Measurements from ENCODE around the gene ANAPC5. TPM values are rescaled to one million over a fixed set of nuclear protein-coding genes. Genes with fewer than 3 reads are reported as not detected.
"Not testable (repeated sequence)": the region's sequence is repeated elsewhere in the genome, so short reads cannot be mapped to it uniquely, and the experiment has no call there.

Gene ANAPC5
- total RNA-seq, 1 donor from 2014 or later, result 59.2 TPM

DNA sequence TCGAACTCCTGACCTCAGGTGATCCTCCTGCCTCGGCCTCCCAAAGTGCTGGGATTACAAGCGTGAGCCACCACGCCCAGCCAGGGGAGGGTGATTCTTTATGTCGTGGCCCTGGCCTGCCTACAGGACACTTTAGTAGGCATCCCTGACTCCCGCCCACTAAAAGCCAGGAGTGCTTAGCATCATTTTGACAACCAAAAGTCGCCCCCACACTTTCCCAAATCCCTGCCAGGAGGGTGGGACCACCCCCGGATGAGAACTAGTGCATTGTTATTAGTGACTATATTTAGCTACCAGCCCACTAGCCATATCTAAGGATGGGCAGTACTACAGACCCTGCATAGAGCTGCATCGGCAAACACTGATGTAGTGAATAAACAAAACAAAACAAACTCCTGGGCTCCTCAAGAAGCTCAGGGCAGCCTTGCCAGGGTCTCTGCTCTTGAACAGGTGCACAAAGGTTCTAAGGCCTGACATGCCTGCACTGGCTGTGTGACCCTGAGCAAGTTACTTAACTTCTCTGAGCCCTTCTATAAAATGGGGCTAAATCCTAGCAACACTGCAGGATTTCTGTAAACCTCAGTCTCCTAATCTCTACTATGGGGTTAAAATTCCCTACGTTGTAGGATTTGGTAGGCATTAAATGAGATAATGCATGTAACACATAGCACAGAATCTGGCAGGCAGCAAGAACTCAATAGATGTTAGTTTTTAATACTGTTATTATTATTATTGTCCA is 57.9 kb downstream of the ANAPC5 start:
- intact Hi-C loops (cut with micrococcal nuclease), result no loop called here
- no peak for ATAC-seq
- DNase-seq, result no peak

DNA sequence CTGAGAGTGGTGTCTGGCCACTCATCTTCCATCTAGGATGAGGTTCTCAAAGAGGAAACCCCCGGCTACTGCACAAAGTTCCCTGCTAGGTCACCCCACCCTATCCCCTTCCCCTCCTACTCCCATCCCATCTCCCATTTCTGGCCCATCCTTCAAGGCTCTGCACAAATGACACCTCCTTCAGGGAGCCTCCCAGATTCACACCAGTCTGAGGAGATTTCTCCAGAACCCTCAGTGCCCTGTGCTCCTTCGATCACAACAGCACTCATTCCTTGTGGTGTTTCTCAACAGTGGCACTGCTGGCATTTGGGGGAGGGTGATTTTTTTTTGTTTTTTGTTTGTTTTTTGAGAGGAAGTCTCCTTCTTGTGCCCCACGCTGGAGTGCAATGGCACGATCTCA is 58.6 kb downstream of the ANAPC5 start:
- intact Hi-C loops (cut with micrococcal nuclease), result no loop called here
- ATAC-seq, result no peak

GRCh38 chr12:121290410-121290809 is 61.8 kb downstream of the ANAPC5 start:
- DNase-seq, result no peak
- intact Hi-C loops (cut with micrococcal nuclease), result no loop called here

More for the DNA sequence above, 58.6 kb downstream of the ANAPC5 start:
- no peak for DNase-seq

DNA sequence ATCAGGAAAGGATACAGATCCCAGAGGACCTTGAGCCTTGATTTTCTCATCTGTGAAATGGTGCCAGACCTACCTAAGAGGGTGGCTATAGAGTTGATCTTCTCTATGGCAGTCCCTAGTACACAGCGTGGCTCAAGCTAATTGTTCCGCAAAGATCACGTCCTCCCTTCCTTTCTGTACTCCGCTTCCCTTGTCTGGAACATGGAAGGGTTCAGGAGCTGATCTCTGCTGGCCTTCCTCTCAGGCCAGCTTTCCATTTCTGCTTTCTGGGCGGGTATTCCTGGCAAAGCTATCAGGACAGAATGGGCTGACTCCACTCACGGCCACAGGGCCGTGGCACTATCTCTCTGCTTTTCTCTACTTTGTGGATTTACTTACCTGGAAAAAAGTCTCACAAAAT is 62.2 kb downstream of the ANAPC5 start:
- DNase-seq, result no peak
- intact Hi-C loops (cut with micrococcal nuclease), result no loop called here
- ATAC-seq, result peak; percentile 29

More at GRCh38 chr12:121290410-121290809, 61.8 kb downstream of the ANAPC5 start:
- no peak for ATAC-seq

GRCh38 chr12:121288986-121289385 is 63.2 kb downstream of the ANAPC5 start:
- intact Hi-C loops (cut with micrococcal nuclease), result no loop called here
- DNase-seq (peak; percentile 47), ATAC-seq (peak; percentile 54)

- no peak for DNase-seq
- ATAC-seq, result peak; percentile 27
Measured at GRCh38 chr12:121288158-121288845, 63.9 kb downstream of the ANAPC5 start.

GRCh38 chr12:121287267-121287954 is 64.8 kb downstream of the ANAPC5 start:
- intact Hi-C loops (cut with micrococcal nuclease), result no loop called here
- DNase-seq (no peak), ATAC-seq (no peak)

More at GRCh38 chr12:121288158-121288845, 63.9 kb downstream of the ANAPC5 start:
- intact Hi-C loops (cut with micrococcal nuclease), result no loop called here

DNA sequence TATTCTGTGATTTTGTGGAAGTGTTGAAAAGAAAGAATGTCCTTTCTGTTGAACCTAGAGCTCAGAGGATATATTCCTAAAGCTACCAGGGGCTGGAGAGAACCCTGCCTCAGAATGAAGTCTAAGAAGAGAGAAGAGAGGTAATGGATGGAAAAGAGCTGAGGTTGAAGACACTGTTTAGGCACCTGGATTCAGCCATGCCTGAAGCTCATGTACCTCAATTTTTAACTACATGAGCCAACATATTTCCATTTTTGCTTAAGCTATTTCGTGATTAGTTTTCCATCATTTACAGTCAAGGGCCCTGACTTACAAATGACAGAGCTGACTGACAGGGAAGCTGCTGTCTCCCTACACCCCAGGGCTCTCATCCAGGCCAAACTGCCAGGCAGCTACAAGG is 66.4 kb downstream of the ANAPC5 start:
- intact Hi-C loops (cut with micrococcal nuclease), result no loop called here
- DNase-seq (no peak), ATAC-seq (no peak)

DNA sequence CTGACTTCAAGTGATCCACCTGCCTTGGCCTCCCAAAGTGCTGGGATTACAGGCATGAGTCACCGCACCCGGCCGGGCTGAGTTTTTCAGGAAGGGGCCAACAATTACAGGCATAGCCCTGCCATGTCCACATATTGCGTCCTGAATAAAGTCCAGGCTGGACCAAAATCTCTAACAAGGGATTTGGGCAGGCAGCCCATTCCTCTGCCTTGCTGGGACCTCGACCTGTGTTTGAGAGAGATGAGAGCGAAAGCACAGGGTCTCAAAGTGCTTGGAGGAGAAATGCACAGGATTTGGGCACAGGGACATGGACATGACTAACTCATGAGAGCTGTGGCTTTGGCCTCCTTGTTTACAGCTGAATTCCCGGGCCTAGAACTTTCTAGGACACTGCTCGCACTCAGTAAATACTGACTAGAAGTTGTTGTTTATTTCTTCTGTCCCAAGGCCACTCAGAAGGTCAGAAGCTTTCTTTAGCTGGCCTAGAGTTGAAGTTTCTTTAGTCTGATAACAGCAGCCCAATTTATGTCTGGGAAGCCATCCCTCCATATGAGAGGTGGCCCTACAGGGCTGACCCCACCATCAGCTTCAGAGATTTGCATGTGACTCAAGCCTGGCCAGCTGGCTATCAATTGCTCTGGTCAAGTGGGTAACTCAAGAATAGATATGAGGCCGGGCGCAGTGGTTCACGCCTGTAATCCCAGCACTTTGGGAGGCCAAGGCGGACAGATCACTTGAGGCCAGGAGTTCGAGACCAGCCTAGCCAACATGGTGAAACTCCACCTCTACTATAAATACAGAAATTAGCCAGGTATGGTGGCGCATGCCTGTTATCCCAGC is 67.4 kb downstream of the ANAPC5 start:
- ATAC-seq (no peak), DNase-seq (no peak)
- intact Hi-C loops (cut with micrococcal nuclease), result no loop called here

- ATAC-seq (no peak), DNase-seq (no peak)
- intact Hi-C loops (cut with micrococcal nuclease), result no loop called here
Measured at GRCh38 chr12:121283841-121284240, 68.4 kb downstream of the ANAPC5 start.

DNA sequence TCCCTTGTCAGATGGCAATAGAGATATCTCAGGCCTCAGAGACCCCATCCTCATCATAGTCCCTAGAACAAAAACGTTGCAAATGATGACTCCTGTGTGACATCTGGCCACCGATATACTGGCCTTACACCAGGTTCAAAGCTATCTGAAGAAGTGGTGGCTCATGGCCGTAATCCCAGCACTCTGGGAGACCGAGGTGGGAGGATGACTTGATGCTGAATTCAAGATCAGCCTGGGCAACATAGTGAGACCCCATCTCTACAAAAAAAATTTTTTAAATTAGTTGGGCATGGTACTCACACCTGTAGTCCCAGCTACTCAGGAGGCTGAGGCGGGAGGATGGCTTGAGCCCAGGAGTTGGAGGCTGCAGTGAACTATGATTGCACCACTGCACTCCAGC is 68.8 kb downstream of the ANAPC5 start:
- intact Hi-C loops (cut with micrococcal nuclease), result no loop called here
- no peak for ATAC-seq
- no peak for DNase-seq

DNA sequence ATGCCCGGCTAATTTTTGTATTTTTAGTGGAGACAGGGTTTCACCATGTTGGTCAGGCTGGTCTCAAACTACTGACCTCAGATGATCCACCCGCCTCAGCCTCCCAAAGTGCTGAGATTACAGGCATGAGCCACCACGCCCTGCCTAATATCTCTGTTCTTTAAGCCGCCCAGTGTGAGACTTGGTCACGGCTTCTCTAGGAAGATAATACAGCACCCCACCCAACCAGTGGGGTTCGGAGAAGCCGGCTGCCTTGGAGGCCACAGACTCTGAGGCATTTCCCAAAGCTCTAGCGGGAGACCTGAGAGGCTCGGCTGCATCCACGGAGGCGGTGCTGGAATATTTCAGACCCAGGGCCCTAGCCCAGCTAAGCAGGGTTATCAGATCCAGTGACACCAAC is 69.3 kb downstream of the ANAPC5 start:
- not testable (repeated sequence) for DNase-seq

GRCh38 chr12:121282072-121282742 is 70.0 kb downstream of the ANAPC5 start:
- intact Hi-C loops (cut with micrococcal nuclease), result no loop called here
- DNase-seq (peak; percentile 40), ATAC-seq (no peak)

More for the DNA sequence above, 69.3 kb downstream of the ANAPC5 start:
- intact Hi-C loops (cut with micrococcal nuclease); ATAC-seq: not testable (repeated sequence)

GRCh38 chr12:121281116-121281515 is 71.1 kb downstream of the ANAPC5 start:
- ATAC-seq; intact Hi-C loops (cut with micrococcal nuclease); DNase-seq: not testable (repeated sequence)

DNA sequence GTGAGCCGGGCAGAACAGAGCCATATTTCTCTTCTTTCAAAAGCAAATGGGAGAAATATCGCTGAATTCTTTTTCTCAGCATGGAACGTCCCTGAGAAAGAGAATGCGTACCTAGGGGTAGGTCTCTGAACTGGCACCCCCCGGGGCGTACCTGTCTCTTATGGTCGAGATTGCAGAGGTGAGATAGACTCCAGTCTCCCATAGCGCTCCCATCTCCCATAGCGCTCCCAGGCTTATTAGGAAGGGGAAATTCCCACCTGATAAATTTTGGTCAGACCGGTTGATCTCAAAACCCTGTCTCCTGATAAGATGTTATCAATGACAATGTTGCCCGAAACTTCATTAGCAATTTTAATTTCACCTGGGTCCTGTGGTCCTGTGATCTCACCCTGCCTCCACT is 71.7 kb downstream of the ANAPC5 start:
- DNase-seq, ATAC-seq: not testable (repeated sequence)

GRCh38 chr12:121279507-121279915 is 72.7 kb downstream of the ANAPC5 start:
- intact Hi-C loops (cut with micrococcal nuclease), result no loop called here
- DNase-seq, result peak; percentile 74
- ATAC-seq, result peak; percentile 74

More for the DNA sequence above, 71.7 kb downstream of the ANAPC5 start:
- intact Hi-C loops (cut with micrococcal nuclease), result not testable (repeated sequence)

DNA sequence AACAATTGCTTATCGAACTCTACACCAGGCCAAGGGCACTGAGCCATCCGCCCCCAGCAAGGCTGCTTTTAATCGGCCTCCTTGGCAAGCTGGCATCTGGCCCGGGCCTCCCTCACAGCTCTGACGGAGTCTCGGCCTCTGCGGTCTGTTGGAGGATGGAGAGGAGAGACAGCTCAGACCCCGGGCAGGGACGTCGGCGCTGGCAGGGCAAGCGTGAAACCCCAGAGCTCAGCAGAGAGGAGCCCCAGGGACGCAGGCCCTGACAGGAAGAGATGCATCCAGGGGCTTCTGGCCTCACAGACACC is 73.2 kb downstream of the ANAPC5 start:
- peak; percentile 48 for ATAC-seq
- intact Hi-C loops (cut with micrococcal nuclease), result no loop called here
- peak; percentile 66 for DNase-seq

DNA sequence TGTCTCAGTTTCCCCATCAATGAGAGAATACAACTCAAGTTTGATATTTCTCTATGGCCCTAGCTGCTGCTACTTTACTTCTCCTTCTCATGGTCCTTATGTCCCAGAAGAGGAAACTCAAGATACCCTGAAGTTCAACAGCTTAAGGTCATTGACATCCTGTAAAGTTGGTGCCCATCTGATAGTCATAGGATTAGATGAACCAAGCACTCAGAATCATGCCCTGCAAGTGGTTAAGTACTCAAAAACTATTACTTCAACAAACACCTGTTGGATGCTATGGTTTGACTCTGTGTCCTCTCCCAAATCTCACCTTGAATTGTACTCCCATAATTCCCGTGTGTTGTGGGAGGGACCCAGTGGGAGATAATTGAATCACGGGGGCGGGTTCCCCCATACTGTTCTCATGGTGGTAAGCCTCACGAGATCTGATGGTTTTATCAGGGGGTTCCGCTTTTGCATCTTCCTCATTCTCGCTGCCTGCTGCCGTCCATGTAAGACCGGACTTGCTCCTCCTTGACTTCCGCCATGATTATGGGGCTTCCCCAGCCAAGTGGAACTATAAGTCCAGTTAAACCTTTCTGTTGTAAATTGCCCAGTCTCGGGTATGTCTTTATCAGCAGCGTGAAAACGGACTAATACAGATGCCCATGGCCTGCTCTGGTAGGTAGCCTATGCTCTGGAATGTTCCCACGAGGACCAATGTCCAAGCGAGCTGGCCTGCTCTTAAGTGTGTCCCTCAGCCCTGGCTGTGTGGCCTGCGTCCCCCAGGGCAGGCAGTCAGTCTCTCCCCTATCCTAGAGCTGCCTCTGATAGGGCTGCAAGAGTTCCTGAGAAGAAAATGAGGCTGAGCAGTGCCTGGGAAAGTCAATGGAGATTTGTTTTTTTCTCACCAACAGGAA is 73.8 kb downstream of the ANAPC5 start:
- ATAC-seq (peak; percentile 22), DNase-seq (no peak)
- intact Hi-C loops (cut with micrococcal nuclease), result no loop called here
